Cardiac muscle cell (in vitro differentiated cells and primary cell): ENCODE data around the gene LYPD6B. TPM values are rescaled to one million over a fixed set of nuclear protein-coding genes. Genes with fewer than 3 reads are reported as not detected.

Experiments
- DNase-seq, 2 donors: peaks; one replicate each; pipeline versions ENCODE4 v3.0.0 to v3.0.0-alpha.2; 2010 to 2017; ENCODE audit warnings: low read depth in 1 of 2, low spot score in 1 of 2
- H3K27ac ChIP-seq: fragments of 200-600 bp; sonication (generic); 2 replicates; pipeline ENCODE4 v1.5.1; 2016
- H3K27me3 ChIP-seq: fragments of 200-600 bp; sonication (generic); 2 replicates; pipeline ENCODE4 v1.6.0; 2016; ENCODE audit warnings: control low read depth
- H3K36me3 ChIP-seq: fragments of 200-600 bp; sonication (generic); 2 replicates; pipeline ENCODE4 v1.5.1; 2016; ENCODE audit warnings: control low read depth
- H3K4me1 ChIP-seq: fragments of 200-600 bp; sonication (generic); 2 replicates; pipeline ENCODE4 v1.8.1; 2017; ENCODE audit warnings: low read depth, mild to moderate bottlenecking, mixed run types
- H3K4me3 ChIP-seq: fragments of 200-600 bp; sonication (generic); 2 replicates; pipeline ENCODE4 v1.5.1; 2016; ENCODE audit warnings: mild to moderate bottlenecking
- H3K9me3 ChIP-seq: fragments of 200-600 bp; sonication (generic); 2 replicates; pipeline ENCODE4 v1.5.1; 2017; ENCODE audit warnings: low read depth, mild to moderate bottlenecking, control low read depth
- polyA plus RNA-seq: library from polyadenylated mRNA; unstranded; fragments of >200 nt; fragmentation: Nextera tagmentation; extraction: Ambion mirVana; gene quantifications from 2 replicates; pipeline ENCODE4 v1.2.1, GENCODE V29; 2016
- total RNA-seq: library from RNA; depleted of rRNA; stranded (reverse); fragments of >200 nt; gene quantifications from 2 replicates; pipeline ENCODE4 v1.2.3, GENCODE V29; 2016
- TF ChIP-seq, protein P1 (sequence below): IDR thresholded peaks from 2 replicates; pipeline ENCODE4 v1.5.1; 2012; ENCODE audit warnings: low read depth, mild to moderate bottlenecking, low read length

The LYPD6B gene
- total and polyA plus RNA-seq, 2 experiments from 2014 or later = 1.6 to 5.7 TPM

DNA sequence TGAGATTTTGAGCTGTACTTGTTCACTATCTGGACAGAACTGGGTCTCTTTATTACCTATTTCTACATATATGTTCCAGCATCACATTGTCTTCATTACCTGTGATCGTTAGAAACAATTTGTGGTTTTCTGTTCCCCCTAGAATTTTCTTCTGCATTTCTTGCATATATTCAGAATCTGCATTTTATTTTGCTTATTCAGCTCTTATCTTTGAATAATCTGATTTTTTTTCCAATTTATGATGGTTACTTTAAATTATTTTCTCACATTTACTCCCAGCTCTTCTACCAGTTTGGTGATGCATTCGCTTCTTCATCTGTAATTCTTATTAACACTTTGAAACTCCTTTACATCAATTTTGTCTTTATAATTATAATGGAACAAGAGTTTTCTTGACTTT, 55.1 kb downstream of the LYPD6B start:
- no peak for DNase-seq
- Histone ChIP-seq H3K36me3 (no peaks in the 10 kb centered on the region), H3K9me3 (no peaks in the 10 kb centered on the region), H3K27ac (no peak overlapping the region), H3K4me3 (no peak overlapping the region), H3K27me3 (no peaks in the 10 kb centered on the region), H3K4me1 (no peaks in the 10 kb centered on the region)
- TF ChIP-seq, protein P1, sequence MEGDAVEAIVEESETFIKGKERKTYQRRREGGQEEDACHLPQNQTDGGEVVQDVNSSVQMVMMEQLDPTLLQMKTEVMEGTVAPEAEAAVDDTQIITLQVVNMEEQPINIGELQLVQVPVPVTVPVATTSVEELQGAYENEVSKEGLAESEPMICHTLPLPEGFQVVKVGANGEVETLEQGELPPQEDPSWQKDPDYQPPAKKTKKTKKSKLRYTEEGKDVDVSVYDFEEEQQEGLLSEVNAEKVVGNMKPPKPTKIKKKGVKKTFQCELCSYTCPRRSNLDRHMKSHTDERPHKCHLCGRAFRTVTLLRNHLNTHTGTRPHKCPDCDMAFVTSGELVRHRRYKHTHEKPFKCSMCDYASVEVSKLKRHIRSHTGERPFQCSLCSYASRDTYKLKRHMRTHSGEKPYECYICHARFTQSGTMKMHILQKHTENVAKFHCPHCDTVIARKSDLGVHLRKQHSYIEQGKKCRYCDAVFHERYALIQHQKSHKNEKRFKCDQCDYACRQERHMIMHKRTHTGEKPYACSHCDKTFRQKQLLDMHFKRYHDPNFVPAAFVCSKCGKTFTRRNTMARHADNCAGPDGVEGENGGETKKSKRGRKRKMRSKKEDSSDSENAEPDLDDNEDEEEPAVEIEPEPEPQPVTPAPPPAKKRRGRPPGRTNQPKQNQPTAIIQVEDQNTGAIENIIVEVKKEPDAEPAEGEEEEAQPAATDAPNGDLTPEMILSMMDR = no peak

DNA sequence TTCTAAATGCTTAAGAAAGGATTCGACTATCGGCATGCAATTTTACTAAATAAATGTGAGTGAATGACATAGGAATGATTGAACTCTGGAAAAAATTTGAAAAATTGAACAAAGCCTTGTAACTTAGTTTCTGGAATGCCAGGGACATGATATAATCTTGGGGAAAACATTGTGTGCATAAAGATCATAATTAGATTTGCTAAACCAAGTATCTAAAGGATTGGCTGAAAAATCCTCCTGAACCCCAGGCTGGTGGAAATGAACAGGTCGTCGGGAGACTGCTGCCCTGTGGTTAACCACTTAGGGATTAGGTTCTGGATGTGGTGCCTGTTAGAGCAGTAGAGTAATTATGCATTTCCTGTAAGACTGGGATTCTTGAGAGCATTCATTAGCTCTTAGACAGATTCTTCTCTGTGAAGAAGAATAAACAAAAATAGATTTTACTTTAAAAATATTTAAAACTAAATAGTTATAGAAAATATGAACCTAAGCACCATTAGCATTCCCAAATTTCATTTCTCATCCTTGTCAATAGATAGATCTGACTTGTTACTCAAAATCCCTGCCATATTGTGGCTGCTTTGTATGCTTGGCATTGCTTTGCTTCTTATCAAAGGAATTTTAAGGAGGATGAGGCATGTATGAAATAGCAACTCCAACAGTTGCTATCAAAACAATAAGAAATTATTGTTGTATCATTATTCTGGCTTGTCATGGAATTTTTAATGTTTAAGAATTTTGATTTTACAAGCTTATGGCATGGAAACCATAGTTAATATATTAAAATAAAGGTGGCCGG, 55.9 kb downstream of the LYPD6B start:
- peak in 1 of 2 donors; percentile 12 for DNase-seq
- Histone ChIP-seq H3K27me3 (no peaks in the 10 kb centered on the region), H3K4me1 (peaks cover 3% of the 10 kb centered on the region), H3K9me3 (no peaks in the 10 kb centered on the region), H3K4me3 (no peak overlapping the region), H3K27ac (no peak overlapping the region), H3K36me3 (no peaks in the 10 kb centered on the region)
- TF ChIP-seq, protein P1 = no peak

DNA sequence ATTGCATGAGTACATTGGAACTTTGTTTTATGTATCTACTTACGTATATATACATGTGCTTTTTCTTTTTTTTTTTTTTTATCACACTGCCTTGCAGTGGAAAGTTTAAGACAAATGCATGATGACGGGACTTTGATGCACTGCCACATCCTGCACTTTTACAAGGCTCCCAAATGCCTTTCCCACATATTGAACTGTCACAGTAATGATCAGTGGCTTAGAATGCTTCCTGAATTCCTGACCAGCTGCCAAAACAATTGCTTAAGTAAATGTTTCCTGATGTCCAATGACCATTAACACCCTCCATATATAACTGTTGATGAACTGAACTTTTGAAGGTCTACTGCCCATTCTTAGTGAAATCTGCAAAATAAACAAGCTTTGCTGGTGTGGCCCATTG, 60.2 kb downstream of the LYPD6B start:
- Histone ChIP-seq H3K36me3 (no peaks in the 10 kb centered on the region), H3K27me3 (no peaks in the 10 kb centered on the region), H3K4me3 (no peak overlapping the region), H3K27ac (no peak overlapping the region), H3K9me3 (no peaks in the 10 kb centered on the region), H3K4me1 (peaks cover 3% of the 10 kb centered on the region)
- DNase-seq = peak in 1 of 2 donors; percentile 25
- TF ChIP-seq, protein P1 = no peak

DNA sequence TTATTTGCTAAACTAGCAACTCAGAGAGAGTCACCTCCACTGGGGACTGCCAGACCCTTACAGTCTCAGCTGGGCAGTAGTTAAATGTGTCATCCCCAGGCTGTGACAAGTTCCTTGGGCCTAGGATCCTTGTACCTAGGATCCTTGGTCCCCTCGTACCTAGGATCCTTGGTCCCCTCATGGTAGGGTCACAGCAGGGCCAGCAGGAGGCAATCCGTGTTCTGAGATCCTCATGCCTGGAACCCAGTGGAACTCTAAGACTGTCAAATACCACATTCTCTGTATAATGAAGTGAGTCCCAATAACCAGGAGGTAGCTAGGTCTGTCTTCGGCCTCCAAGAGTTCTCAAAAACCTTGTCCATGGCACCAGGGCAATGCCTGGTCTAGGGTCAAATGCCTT, 60.8 kb downstream of the LYPD6B start:
- no peaks in the 10 kb centered on the region for H3K27me3 ChIP-seq
- peak in 1 of 2 donors; percentile 23 for DNase-seq

DNA sequence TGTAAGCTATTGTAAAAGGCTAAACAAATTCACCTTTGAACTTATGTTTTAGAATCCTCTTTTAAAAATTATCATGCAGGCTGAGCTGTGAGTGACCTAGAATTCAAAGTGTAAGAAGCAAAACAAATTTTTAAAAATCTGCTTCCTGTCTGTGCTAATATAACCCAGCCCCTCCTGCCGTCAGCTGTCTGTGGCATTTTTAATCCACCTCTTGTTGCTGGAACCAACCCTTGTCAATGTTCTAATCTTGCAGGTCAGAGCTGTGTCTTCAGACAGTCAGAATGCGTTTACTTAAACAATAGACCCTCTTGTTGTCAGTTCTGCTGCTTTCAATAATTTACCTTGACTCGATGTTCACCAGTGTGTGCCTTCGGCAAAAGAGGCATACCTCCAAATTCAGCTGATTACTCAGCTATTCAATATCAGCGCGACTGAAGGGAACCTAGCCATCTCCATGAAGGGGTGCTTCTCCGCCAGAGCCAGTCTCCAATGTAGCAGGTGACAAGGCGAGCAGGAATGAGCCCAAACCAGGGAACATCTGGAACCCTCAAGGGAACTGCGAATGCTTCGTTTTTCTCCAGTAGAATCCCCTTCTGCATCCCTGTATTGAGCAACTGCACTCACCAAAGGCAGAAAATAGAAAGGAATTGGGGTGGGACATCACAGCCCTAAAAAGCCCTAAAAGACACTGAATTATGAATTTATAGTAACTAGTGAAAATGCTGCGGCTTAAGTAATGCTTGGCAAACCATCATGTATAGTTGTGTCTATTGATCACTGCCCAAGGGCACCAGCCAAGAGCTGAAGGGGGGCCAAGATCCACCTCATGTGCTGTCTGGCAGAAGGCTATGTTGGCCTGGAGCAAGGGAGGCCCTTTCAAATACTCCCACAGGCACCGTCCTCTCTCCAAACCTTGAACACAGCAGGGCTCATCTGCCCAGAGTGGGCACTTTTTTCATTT, 62.5 kb downstream of the LYPD6B start:
- Histone ChIP-seq H3K36me3 (no peaks in the 10 kb centered on the region), H3K27ac (no peak overlapping the region), H3K4me1 (peaks cover 3% of the 10 kb centered on the region), H3K27me3 (no peaks in the 10 kb centered on the region), H3K9me3 (no peaks in the 10 kb centered on the region), H3K4me3 (no peak overlapping the region)
- no peak for DNase-seq
- TF ChIP-seq, protein P1 = no peak

More for the DNA sequence above, 60.8 kb downstream of the LYPD6B start:
- TF ChIP-seq, protein P1 = no peak
- no peak overlapping the region for H3K4me3 ChIP-seq
- H3K27ac ChIP-seq = no peak overlapping the region
- H3K9me3 ChIP-seq = no peaks in the 10 kb centered on the region
- H3K4me1 ChIP-seq = peaks cover 3% of the 10 kb centered on the region
- H3K36me3 ChIP-seq = no peaks in the 10 kb centered on the region
